Measurements from ENCODE around the gene SPTA1. TPM values are rescaled to one million over a fixed set of nuclear protein-coding genes. Genes with fewer than 3 reads are reported as not detected.

Gene SPTA1
- total and polyA plus RNA-seq, 2 of the 8 experiments (the other 6 are each of a cell fraction or from before 2014, with no cell fraction given), result not detected

DNA sequence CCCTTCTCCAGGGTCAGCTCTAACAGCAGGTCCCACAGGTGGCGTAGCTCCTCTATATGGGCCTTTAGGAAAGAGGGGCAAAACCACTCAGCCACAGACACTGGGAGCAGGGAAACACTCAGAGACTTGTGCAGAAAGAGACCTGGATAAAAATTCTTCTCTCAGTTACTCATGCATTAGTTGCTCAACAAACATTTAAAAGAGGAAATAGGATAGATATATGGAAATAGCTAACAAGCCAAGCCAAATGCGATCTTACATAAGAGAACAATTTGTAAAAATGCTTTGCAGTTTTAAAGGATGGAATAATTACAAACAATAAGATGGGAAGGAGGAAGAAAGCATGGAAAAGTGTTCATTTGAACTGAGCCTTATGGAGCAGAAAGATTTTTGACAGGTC is 4.9 kb downstream of the SPTA1 start:
- Histone ChIP-seq H3K27me3 (replicated peaks in 1 of 4; ENCODE audit: control insufficient read depth in 3 of 4, extremely low read depth in 1 of 4, insufficient read depth in 3 of 4, low read length in 3 of 4) (no peaks in the 10 kb centered on the region), H3K56ac (replicated peaks; ENCODE audit: insufficient read length, low read depth, low read length) (no peak overlapping the region), H3K23ac (ENCODE audit: insufficient read length) (no peak overlapping the region), H3K4ac (replicated peaks; ENCODE audit: insufficient read length, low read depth, low read length) (no peak overlapping the region), H2BK15ac (ENCODE audit: low read length) (no peak overlapping the region), H3K36me3 (ENCODE audit: control insufficient read depth in 2 of 4, insufficient read depth in 4 of 4, low read length in 3 of 4) (no peaks in the 10 kb centered on the region), H3K79me2 (ENCODE audit: control insufficient read depth in 1 of 2, insufficient read depth in 2 of 2, low read length in 2 of 2) (no peaks in the 10 kb centered on the region), H3K9ac (replicated peaks in 1 of 4; ENCODE audit: extremely low read depth in 1 of 4, low read depth in 3 of 4, low read length in 3 of 4) (no peak overlapping the region), H2AFZ (ENCODE audit: low read length) (peak overlapping the region; percentile 15; the same call in 1 of the 2 replicates), H3K27ac (ENCODE audit: low read depth, low read length) (no peak overlapping the region), H2BK120ac (replicated peaks; ENCODE audit: low read depth, low read length) (no peak overlapping the region), H2BK5ac (ENCODE audit: low read depth, low read length) (no peak overlapping the region), H2BK12ac (ENCODE audit: low read depth, low read length) (no peak overlapping the region), H2AK5ac (ENCODE audit: low read depth, low read length) (no peak overlapping the region), H3K79me1 (ENCODE audit: low read depth, low read length) (no peaks in the 10 kb centered on the region), H4K91ac (replicated peaks; ENCODE audit: insufficient read length, low read length) (no peak overlapping the region), H2BK20ac (ENCODE audit: low read length) (no peak overlapping the region), H3K9me3 (ENCODE audit: insufficient read depth in 2 of 2, low read depth in 1 of 2, low read length in 1 of 2) (no peaks in the 10 kb centered on the region), H3K4me2 (ENCODE audit: insufficient read depth in 1 of 2, low read depth in 2 of 2, low read length in 2 of 2) (no peak overlapping the region), H4K20me1 (replicated peaks in 1 of 2; ENCODE audit: control insufficient read depth in 1 of 2, insufficient read depth in 2 of 2, low read length in 2 of 2) (no peaks in the 10 kb centered on the region), H3K14ac (ENCODE audit: insufficient read length) (no peak overlapping the region), H4K8ac (ENCODE audit: extremely low read depth, insufficient read depth, low read length) (no peak overlapping the region), H3K4me3 (ENCODE audit: extremely low read depth in 1 of 4, insufficient read depth in 2 of 4, low read depth in 3 of 4, low read length in 4 of 4) (no peak overlapping the region), H3K23me2 (ENCODE audit: low read depth, low read length) (no peaks in the 10 kb centered on the region), H3K18ac (ENCODE audit: extremely low read depth, low read length) (no peak overlapping the region), H4K5ac (ENCODE audit: insufficient read length, low read depth, low read length) (no peak overlapping the region), H3K4me1 (replicated peaks in 1 of 4; ENCODE audit: control insufficient read depth in 3 of 4, insufficient read depth in 4 of 4, low read length in 3 of 4) (no peaks in the 10 kb centered on the region)
- ChIA-PET POLR2A (ENCODE audit: partially characterized antibody) (no interaction called here), CTCF (ENCODE audit: partially characterized antibody) (no interaction called here)
- 92% methylated on average over 2 of the region's 2 CpGs; no CpG with 5 or more reads in 1 of the 2 experiments for WGBS, 2 experiments (ENCODE audit: extremely low coverage in 1 of 2, insufficient coverage in 1 of 2, insufficient read length in 1 of 2, insufficient replicate concordance in 2 of 2, low coverage in 1 of 2, low lambda C conversion rate in 2 of 2, missing lambda C conversion rate in 1 of 2)
- FAIRE-seq (no peak), DNase-seq (ENCODE audit: low read depth in 1 of 2, low spot score in 2 of 2) (no peak)
- TF ChIP-seq SP4 (IDR thresholded peaks at IDR 0.05; ENCODE audit: low read length) (no peak), RNF2 (IDR thresholded peaks at IDR 0.05; ENCODE audit: borderline replicate concordance, low read depth, low read length, missing control alignments, poor library complexity, severe bottlenecking) (no peak), GABPA (IDR thresholded peaks at IDR 0.05; ENCODE audit: borderline replicate concordance, insufficient read depth, low read length) (no peak), JUN (IDR thresholded peaks at IDR 0.05; ENCODE audit: low read depth, low read length) (no peak), EZH2 (IDR thresholded peaks at IDR 0.05; ENCODE audit: low read depth, low read length, severe bottlenecking) (no peak), CEBPB (IDR thresholded peaks at IDR 0.05; ENCODE audit: low read depth, low read length) (no peak), KDM1A (IDR thresholded peaks at IDR 0.05; ENCODE audit: borderline replicate concordance, low read length) (no peak), TEAD4 (IDR thresholded peaks at IDR 0.05; ENCODE audit: low read depth, low read length) (no peak), PHF8 (conservative IDR thresholded peaks at IDR 0.05; ENCODE audit: low read depth, low read length) (no peak), CHD1 (IDR thresholded peaks at IDR 0.05; ENCODE audit: low read depth, low read length) (no peak)
